IPS DF 4.7 (cell line): Measurements from ENCODE around the gene ACOX2.

ENCODE experiments used
- DNase-seq: peaks from one replicate; pipeline ENCODE4 v3.0.0-alpha.2; 2013; ENCODE audit warnings: low spot score; ENCODE audit errors: extremely low read depth

Gene ACOX2

DNA sequence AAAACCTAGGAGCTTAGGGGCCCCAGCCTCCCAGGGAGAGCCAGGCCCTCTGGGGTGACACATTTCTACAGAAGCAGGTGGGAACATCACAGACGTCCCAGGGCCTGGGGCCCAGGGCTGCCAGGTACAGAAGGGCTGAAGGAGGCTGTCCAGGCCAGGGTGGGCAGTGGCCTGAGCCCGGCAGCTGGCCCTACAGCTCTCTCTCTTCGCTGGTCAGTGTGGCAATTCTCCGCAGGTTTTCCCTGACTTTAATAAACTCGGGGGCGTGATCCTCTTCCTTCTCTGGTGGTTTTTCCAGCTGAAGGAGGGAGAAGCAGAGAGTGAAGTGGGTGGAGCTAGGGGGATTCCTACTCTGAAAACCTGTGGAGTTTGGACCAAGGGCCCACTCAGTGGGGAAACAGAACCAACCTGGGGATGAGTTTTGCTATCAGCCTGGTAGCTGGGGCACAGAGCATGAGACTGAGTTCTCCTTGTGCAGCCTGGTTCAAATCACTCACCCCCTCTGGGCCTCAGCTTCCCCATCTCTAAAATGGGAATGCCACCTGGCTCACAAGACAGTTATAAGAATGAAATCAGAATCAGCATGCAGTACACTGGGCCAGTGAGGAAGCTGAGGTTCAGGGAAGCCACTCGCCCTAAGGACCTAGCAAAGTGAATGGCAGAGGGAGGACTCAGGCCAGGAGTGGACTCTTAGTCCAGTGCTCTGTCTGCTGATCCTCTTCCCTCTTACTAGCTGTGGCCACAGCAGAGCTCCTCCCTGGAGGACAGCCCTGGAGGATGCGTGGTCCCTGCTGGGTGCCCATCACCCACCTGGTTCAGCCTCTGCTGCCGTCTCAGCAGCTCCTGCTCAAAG, 29.6 kb upstream of the ACOX2 start:
- DNase-seq: no peak

- no peak for DNase-seq
These were observed 28.8 kb upstream of the ACOX2 start for GRCh38 chr3:58565621-58566397.

GRCh38 chr3:58564456-58565160, 27.6 kb upstream of the ACOX2 start:
- DNase-seq: no peak

GRCh38 chr3:58564054-58564453, 27.1 kb upstream of the ACOX2 start:
- no peak for DNase-seq

DNA sequence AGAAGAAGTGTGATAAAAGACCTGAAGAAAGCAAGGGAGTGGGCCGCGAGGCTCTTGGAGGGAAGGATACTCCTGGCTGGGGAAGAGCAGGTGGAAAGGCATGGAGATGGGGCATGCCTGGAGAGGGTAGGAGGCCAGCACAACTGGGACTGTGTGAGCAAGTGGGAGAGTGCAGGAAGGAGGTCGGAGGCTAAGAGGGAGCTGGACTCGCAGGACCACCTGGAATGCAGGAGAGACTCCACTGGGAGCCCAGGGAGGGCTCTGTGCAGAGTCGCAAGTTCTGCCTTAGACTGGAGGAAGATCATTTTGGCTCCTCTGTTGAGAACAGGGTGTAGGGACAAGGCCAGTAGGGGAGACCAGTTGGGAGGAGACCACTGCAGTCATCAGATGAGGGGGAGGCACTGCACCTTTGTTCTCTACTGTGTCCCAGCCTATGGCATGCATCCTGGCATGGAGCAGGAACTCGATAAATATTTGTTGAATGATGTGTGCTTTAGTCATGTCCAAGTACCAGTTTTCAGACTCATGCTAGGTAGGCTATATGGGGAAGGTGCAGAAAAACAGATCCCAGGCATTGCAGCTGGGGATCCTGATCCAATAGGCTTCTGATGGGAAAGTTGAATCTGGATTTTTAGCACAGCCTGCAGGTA, 26.5 kb upstream of the ACOX2 start:
- no peak for DNase-seq

- no peak for DNase-seq
These were observed 25.5 kb upstream of the ACOX2 start for GRCh38 chr3:58562498-58562897.

GRCh38 chr3:58560771-58561311, 23.9 kb upstream of the ACOX2 start:
- DNase-seq: peak; percentile 95

DNA sequence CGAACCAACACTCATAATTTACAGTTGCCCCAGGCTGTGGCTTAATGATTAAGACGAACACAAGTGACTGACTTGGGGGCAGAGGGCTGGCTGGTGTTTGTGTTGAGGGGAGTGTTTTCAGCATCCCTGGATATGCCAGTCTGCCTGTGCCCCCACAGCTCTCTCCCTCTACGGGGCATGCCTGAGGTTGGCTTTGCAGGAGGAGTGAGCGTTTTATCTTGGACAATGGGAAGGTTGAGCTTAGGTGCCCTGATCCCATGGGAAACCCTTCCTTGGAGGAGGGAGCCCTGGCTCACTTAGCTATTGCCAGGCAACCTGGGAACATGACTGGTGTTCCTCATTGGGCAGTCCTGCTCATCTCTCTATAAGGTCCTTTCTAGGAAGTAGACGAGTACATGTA, 22.6 kb upstream of the ACOX2 start:
- DNase-seq: no peak

- no peak for DNase-seq
These were observed 20.5 kb upstream of the ACOX2 start for GRCh38 chr3:58557491-58557890.

GRCh38 chr3:58556761-58557221, 19.8 kb upstream of the ACOX2 start:
- DNase-seq: no peak

DNA sequence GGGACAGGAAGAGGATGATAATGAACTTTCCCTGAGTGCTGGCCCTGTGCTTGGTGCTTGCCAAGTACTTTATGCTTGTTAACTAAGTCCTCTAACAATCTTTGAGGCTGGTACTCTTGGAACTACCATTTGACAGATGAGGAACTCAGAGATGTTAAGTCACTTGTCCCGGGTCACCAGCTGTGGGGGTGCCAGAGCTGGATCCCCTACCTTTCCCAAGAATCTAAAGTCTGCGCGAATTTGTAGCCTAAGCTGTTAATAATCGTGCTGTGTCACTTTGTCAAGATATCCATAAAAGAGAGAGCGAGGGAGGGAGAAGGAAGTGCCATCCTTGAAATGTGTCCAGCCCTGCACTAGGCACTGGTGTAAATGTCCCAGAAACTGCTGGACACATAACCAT, 19.0 kb upstream of the ACOX2 start:
- DNase-seq: no peak

- DNase-seq: no peak
These were observed 18.2 kb upstream of the ACOX2 start for GRCh38 chr3:58555203-58555602.

DNA sequence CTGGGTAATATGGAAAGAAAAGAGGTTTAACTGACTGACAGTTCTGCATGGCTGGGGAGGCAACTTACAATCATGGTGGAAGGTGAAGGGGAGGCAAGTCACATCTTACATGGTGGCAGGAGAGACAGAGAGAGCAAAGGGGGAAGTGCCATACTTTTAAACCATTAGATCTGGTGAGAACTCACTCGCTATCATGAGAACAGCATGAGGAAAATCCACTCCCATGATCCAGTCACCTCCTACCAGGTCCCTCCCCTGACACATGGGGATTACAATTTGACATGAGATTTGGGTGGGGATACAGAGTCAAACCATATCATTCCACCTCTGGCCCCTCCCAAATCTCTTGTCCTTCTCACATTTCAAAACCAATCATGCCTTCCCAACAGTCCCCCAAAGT, 16.0 kb upstream of the ACOX2 start:
- no peak for DNase-seq

- no peak for DNase-seq
These were observed 14.7 kb upstream of the ACOX2 start for GRCh38 chr3:58551636-58552180.

DNA sequence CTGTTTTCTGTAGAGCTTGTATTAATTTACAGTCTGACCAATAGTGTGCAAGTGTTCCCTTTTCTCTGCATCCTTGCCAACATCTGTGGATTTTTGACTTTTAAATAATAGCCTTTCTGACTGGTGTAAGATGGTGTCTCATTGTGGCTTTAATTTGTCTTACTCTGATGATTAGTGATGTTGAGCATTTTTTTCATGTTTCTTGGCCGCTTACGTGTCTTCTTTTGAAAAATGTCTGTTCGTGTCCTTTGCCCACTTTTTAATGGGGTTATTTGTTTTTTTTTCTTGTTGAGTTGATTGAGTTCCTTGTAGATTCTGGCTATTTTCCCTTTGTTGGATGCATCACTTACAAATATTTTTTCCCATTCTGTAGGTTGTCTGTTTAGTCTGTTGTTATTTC, 7.6 kb upstream of the ACOX2 start:
- no peak for DNase-seq

- no peak for DNase-seq
These were observed 3.3 kb upstream of the ACOX2 start for GRCh38 chr3:58540176-58540858.

GRCh38 chr3:58539626-58540025, 2.6 kb upstream of the ACOX2 start:
- no peak for DNase-seq

DNA sequence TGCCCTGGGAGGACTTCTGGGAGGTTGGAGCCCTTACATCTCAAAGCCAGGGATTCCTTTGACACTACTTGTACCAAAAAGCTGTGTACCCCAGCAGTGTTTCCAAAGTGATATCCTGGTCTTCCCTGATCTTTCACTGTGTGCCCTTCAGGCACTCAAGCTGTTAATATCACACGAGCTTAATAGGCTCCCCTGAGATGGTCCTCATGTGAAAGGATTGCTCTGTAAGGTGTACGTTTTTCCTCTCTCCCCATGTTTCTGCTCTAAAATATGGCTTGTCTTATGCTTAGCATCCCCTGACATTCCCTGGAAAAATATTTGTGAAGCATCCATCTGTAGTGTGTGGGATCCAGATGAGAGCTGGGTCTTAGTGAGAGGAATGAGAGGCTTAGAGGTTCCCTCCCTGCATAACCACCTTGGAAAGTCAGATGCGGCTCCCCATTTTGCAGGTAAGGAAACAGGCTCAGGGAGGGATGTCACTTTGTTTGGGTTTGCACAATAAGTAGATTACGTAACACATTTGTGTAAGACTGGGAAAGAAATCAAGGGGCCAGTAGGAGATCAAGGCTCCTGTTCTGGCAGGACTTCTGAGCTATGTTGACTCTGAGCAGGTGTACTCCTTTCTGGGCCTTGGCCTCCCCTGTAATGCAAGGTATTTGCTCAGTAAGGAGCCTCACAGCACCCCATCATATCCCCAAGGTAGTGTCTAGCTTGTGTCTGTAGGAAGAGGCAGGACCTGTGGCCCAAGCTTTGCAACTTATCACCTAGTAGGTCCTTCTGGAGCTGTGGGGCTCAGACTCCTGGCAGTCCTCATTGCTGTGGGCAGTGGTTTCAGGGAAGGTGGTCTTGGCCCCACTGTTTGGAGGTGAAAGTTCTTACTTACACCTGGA, 667 bp upstream of the ACOX2 start:
- no peak for DNase-seq
